Caki2 (cell line): Measurements from ENCODE around the gene FGF14. TPM values are rescaled to one million over a fixed set of nuclear protein-coding genes. Genes with fewer than 3 reads are reported as not detected.
"Not testable (repeated sequence)": the region's sequence is repeated elsewhere in the genome, so short reads cannot be mapped to it uniquely, and the experiment has no call there.

Experiments used
- DNase-seq: peaks from one replicate; pipeline ENCODE4 v3.0.0-alpha.2; 2015; ENCODE audit warnings: low read depth
- in situ Hi-C: cut with HindIII; loops from 2 replicates; pipeline ENCODE4 v1.10.0; 2016; ENCODE audit warnings: low sequenced_read_pairs, low pct_unique_long_range_greater_than_20kb, mixed read lengths
- total RNA-seq: library from RNA; depleted of rRNA; stranded (reverse); fragments of >200 nt; shearing (Covaris generic); gene quantifications from 2 replicates; pipeline ENCODE4 v1.2.3, GENCODE V29; 2014; ENCODE audit warnings: low replicate concordance

FGF14 gene
- total RNA-seq, 1 experiment from 2014 or later, result not detected

GRCh38 chr13:102041544-102041943 lies 360.3 kb downstream of the FGF14 start:
- no peak for DNase-seq
- in situ Hi-C loops, result no loop called here

- in situ Hi-C loops, result no loop called here
- DNase-seq, result no peak
These were observed 361.0 kb downstream of the FGF14 start for GRCh38 chr13:102040812-102041211.

- no peak for DNase-seq
- in situ Hi-C loops, result no loop called here
These were observed 362.6 kb downstream of the FGF14 start for GRCh38 chr13:102039264-102039663.

DNA sequence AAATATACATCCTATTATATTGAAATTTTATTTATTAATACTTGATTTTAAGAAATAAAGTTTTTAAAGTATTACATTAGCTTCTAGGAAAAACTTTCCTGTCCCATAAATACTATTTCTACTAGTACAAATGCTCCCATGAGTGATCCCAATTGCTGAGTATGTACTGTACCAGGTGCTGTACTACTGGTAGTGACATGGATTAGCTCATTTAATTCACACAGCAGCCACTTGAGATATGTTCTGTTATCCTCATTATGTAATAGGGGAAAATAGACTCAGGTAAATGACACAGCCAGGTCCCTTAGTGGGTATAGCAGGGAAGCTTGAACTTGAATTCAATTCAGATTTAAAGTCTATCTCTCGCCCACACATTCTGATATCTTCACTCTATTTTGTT lies 363.1 kb downstream of the FGF14 start:
- no peak for DNase-seq
- in situ Hi-C loops, result no loop called here

- in situ Hi-C loops, result no loop called here
- peak; percentile 85 for DNase-seq
These were observed 365.9 kb downstream of the FGF14 start for GRCh38 chr13:102035969-102036368.

GRCh38 chr13:102033857-102034331 lies 368.0 kb downstream of the FGF14 start:
- peak; percentile 74 for DNase-seq
- in situ Hi-C loops, result no loop called here

- DNase-seq, result no peak
- in situ Hi-C loops, result no loop called here
These were observed 368.5 kb downstream of the FGF14 start for GRCh38 chr13:102033386-102033785.

DNA sequence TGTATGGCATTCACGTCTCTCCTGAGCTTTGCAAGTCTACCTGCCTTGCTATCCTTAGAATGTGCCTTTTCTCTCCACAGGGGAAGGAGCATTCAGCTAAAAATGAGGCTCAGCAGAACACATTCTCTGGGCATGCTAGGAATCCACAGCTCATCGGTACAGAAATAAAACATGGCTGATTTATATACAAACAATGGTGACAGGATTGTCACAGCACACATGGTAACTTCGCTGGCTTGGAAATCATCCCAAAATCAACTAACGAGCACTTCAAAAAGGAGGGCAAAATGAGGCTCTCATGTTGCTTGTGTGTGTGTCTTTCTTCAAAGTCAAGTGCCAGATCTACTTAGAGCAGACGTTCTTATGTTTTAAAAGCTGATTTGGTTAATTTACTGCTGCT lies 373.0 kb downstream of the FGF14 start:
- in situ Hi-C loops, result no loop called here
- no peak for DNase-seq

DNA sequence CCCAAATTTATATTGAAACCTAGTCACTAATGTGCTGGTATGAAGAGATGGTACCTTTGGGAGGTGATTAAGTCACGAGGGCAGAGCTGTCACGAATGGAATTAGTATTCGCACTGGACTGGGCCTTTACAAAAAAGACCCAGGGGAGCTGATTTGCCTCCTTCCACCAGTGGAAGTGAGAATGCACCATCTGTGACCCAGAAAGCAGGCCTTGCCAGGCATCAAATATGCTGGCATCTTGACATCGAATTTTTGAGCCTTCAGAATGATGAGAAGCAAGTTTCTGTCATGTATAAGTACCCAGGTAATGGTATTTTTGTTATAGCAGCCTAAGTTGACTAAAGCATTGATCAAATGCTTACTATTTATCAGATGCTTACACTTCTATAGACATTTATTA lies 373.6 kb downstream of the FGF14 start:
- in situ Hi-C loops, result no loop called here
- DNase-seq, result no peak

- DNase-seq, result no peak
- in situ Hi-C loops, result no loop called here
These were observed 380.1 kb downstream of the FGF14 start for GRCh38 chr13:102021777-102022176.

DNA sequence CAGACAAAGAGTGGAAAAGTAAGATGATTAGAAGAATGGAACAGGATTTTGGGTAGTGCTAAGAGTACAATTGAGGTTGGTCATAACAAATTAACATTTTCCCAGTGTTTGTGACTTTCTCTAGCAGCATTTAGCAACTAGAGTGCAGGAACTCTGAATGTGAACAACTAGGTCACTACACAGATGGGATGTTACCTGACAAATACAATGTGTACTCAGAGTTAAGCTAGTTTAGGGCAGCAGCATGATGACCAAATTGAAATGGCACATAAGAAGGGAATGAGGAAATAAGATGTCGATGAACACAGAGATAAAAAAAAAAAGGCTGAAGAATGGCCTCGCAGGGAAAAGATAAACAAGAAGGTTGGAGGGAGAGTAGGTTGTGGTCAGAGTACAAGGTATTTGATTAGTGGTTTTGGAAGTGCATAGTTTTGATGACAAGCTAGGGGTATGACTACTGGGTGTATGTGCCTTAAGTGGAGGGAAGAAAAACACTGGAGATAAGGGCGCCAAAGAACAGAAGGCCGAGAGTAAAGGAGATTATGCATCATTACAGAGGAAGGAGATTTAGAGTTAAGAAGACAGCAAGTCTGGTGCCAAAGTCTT lies 381.1 kb downstream of the FGF14 start:
- DNase-seq, result peak; percentile 97
- in situ Hi-C loops, result no loop called here

DNA sequence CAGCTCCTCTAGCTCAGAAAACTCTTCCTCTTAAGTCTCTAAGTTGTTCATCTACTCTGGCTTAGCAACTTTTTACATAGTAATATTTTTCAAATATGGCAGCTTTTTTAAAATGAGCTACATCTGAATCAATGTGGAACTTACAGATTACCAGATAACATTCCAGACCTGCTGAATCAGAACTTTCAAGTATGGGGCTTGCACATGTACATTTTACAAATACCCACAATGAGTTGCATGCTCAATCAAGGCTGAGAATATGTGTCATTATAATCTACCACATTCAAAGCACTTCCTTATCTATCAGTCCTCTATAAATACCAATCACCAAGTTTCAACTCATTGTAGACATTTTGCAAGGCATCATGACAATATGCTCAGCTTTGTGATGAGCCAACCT lies 383.1 kb downstream of the FGF14 start:
- in situ Hi-C loops, result no loop called here
- DNase-seq, result no peak

DNA sequence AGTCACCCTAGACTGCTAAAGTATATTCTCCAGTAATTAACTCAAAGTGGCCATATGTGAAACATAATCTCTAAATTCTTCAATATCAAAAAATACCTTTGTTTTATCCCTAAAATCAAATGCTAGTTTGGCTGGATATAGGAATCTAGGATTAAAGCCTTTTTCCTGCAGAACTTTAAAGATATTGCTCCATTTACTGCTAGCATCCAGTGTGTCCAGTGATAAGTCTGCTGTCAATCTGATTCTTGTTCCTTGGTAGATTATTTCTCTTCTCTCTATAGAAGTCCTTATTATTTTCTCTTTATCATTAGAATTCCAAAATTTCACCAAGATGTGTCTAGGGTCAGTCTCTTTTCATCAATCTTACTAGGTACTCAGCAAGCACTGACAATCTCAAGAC lies 384.6 kb downstream of the FGF14 start:
- in situ Hi-C loops, result no loop called here

DNA sequence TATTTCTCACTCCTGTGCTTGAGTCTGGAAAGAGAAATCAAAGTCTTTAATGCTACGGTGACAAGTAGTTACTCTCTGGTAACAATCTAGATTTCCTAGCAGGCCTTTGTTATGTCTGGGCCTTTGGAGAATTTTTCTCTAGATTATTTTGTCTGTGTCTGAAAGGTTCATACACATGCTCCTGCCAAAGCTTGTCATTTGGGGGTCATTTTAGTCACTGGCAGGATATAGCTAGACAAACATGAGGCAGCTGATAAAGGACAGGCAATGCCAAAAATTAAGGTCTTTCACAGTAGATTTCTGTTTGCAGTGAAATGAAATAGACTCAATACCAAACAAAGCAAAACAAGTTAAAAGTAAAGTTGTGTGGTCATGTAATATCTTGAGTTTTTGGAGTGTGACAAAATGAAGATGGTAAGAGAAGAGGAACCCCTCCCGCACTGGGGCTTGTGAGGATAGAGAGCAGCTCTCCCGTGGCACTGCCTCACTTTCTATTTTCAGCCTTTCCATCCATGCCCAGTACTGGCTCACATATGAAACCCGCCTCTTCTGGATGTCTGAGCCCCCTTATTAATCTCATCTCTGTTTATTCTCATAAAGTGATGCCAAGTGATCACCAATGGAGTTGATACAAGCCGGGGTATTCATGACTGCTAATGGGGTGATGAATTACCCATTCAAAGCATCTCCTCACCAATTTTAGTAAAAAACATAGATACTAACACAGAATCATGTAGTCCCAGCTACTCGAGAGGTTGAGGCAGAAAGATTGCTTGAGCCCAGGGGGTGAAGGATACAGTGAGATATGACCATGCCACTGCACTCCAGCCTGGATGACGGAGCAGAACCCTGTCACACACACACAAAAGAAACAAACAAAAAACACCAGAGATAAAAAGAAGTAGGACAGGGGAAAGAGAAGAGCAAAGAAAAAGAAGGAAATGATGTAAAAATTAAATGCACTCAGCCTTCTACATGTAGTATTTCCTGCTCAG lies 389.3 kb downstream of the FGF14 start:
- no peak for DNase-seq
- in situ Hi-C loops, result no loop called here

More for the DNA sequence above, 384.6 kb downstream of the FGF14 start:
- no peak for DNase-seq

DNA sequence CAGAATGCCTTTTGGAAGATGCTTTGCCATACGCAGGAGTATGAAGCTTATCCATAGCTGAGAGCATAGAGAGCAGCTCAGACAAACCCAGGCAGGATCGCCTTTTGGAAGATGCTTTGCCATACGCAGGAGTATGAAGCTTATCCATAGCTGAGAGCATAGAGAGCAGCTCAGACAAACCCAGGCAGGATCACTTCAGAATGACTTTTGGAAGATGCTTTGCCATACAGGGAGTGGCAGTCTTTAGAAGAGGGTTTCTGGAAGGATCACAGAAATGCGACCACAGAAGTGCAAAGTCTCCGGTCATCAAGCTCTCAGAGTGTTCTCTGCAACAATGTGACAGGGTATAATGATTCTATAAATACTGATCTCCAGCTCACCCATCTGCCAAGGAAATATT lies 390.4 kb downstream of the FGF14 start:
- in situ Hi-C loops, DNase-seq: not testable (repeated sequence)

DNA sequence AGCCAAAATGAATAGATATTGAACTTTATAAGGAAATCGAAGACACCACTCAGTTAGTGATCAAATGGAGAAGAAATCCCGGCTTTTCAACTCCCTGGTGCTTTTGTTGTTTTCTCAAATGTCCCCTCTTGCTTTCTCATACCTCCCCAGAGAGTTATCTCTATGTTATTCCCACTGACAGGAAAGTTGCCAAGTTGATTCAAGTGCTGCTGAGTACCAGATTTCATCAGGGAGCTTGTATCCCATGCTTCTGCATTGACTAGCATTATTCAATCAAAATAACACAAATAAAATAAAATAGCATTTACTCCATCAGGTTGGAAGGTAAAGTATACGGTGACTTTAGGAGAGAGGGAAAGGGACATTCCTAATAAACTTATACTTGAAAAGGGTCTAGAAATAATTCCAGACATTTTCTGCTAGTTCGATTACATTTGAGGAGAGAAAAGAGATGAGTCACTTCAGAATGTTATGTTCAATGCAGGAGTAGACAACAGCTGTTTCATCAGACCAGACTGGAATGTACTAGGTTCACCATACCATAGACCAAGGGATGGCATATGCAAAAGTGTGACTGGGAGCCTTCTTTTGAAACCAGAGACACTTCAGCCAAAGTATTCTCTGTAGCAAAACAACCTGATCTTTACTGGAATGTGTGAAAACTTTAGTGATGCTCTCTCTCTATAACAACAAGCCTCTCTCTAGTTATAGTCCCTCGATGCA lies 397.8 kb downstream of the FGF14 start:
- no peak for DNase-seq
- in situ Hi-C loops, result no loop called here

DNA sequence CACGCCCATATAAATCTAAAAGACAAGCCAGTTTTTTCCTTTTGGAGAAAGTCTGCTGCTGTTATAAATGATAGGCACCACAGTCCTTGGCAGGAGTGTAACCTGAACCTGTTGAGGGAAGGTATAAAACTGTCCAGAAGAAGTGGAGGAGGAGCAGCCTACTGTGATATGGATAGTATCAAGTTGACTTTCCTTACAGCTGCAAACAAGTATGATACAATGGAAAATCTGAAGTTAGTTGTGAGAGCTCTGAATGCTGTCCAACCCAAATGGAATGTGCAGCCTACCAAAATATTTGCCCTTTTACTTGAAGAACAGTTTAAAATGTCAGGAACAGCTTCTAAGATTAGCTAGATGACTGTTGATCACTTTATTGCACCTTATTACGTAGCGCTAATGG lies 399.6 kb downstream of the FGF14 start:
- in situ Hi-C loops, result no loop called here
- no peak for DNase-seq

DNA sequence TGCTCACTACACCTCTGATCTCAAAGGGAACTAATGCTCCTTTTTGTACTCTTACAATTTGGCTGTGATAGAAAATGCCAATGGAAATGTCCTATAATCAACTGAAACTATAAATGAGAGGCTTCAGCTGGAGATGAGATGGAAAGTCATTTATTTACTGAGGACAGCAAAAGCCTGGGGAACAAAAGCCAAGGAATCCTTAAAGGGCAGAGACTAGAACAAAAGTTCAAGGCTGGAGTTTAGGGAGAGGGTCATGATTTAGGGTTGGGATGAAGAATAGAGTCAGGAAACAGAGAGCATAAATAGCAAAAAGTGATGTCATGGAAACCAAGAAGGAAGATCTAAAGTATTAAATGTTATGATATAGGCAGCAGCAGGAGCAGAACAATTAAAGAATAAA lies 401.1 kb downstream of the FGF14 start:
- DNase-seq, result no peak
- in situ Hi-C loops, result no loop called here

GRCh38 chr13:101998129-101998528 lies 403.7 kb downstream of the FGF14 start:
- in situ Hi-C loops, result no loop called here
- no peak for DNase-seq
